Spleen (tissue), 11 donors: ENCODE data around the gene TADA1. TPM values are rescaled to one million over a fixed set of nuclear protein-coding genes. Genes with fewer than 3 reads are reported as not detected.

ENCODE experiments used
- DNase-seq: peaks from one replicate; pipeline ENCODE4 v3.0.0-alpha.2; 2020
- H3K27ac ChIP-seq, 8 donors: fragments of 200-600 bp; sonication (generic) in 7 of 8; 1 replicate in 4 of 8; 2 replicates in 4 of 8; pipeline versions ENCODE4 v1.5.0 to v1.8.0; 2016 to 2021; ENCODE audit warnings: inconsistent platforms in 4 of 8, mild to moderate bottlenecking in 4 of 8, moderate library complexity in 1 of 8
- H3K27me3 ChIP-seq, 7 donors: fragments of 200-600 bp; sonication (generic) in 6 of 7; replicated peaks in 1 of 7; 1 replicate in 4 of 7; 2 replicates in 3 of 7; pipeline versions ENCODE4 v1.5.0 to v1.8.0; 2016 to 2021; ENCODE audit warnings: inconsistent platforms in 3 of 7, mild to moderate bottlenecking in 1 of 7
- H3K36me3 ChIP-seq, 6 donors: fragments of 200-600 bp; sonication (generic) in 5 of 6; 1 replicate in 4 of 6; 2 replicates in 2 of 6; pipeline versions ENCODE4 v1.5.0 to v1.8.0; 2016 to 2021; ENCODE audit warnings: inconsistent platforms in 2 of 6
- H3K4me1 ChIP-seq, 6 donors: fragments of 200-600 bp; sonication (generic) in 5 of 6; 1 replicate in 3 of 6; 2 replicates in 3 of 6; pipeline versions ENCODE4 v1.5.0 to v1.8.0; 2016 to 2021; ENCODE audit warnings: inconsistent platforms in 3 of 6
- H3K4me3 ChIP-seq, 8 donors: fragments of 200-600 bp; sonication (generic) in 7 of 8; 1 replicate in 4 of 8; 2 replicates in 4 of 8; pipeline versions ENCODE4 v1.5.0 to v1.8.0; 2016 to 2021; ENCODE audit warnings: inconsistent platforms in 4 of 8, mild to moderate bottlenecking in 4 of 8, moderate library complexity in 2 of 8
- H3K9me3 ChIP-seq, 8 donors: fragments of 200-600 bp; sonication (generic) in 7 of 8; 1 replicate in 4 of 8; 2 replicates in 4 of 8; pipeline versions ENCODE4 v1.5.0 to v1.8.0; 2016 to 2021; ENCODE audit warnings: inconsistent platforms in 4 of 8
- CTCF ChIP-seq, 11 experiments: fragments of 200-600 bp in 7 of 11; fragments of 450-650 bp in 4 of 11; sonication (generic) in 4 of 11; IDR thresholded peaks in 8 of 11; conservative IDR thresholded peaks in 3 of 11; 1 replicate in 7 of 11; 2 replicates in 4 of 11; pipeline versions ENCODE4 v1.4.0 to v1.8.0; 2016 to 2021; ENCODE audit warnings: antibody characterized with exemption in 11 of 11, inconsistent platforms in 4 of 11, mild to moderate bottlenecking in 1 of 11
- POLR2A ChIP-seq, 3 donors: fragments of 450-650 bp; IDR thresholded peaks; one replicate each; pipeline ENCODE4 v1.5.1; 2017; ENCODE audit warnings: antibody characterized with exemption in 3 of 3, mild to moderate bottlenecking in 1 of 3
- POLR2AphosphoS5 ChIP-seq, 3 donors: sonication (generic); formaldehyde crosslinking; IDR thresholded peaks; one replicate each; pipeline ENCODE4 v1.5.1; 2017; ENCODE audit warnings: antibody characterized with exemption in 3 of 3
- whole genome bisulfite sequencing, 5 donors: extraction: QIAGEN DNeasy Blood & Tissue Kit in 3 of 5; methylation state at CpG; one replicate each; pipeline versions ENCODE4 v1.1.5 to v1.1.7; 2013 to 2018; 5-methylcytosine and 5-hydroxymethylcytosine counted together
- intact Hi-C: fragments of 100-400 bp; cut with DNase I; formaldehyde crosslinking; loops from one replicate; pipeline ENCODE4 v1.15.0; 2023; ENCODE audit warnings: low total_unique reads
- polyA plus RNA-seq, 3 donors: library from polyadenylated mRNA; stranded (reverse); fragments of 200-250 nt; gene quantifications; one replicate each; pipeline ENCODE4 v1.2.1, GENCODE V29; 2013
- total RNA-seq, 7 donors: library from RNA; depleted of rRNA in 3 of 7; stranded (reverse); fragments of >200 nt in 3 of 7; fragmentation: NEBNext Ultra II Directional in 4 of 7; extraction: Animal tissue kit (Norgen Biotek cat#: 25700) in 4 of 7; gene quantifications; one replicate each; pipeline versions ENCODE4 v1.1.0 to v1.2.1, GENCODE V29; 2016 to 2021
- donor health status: healthy with polysubstance abuse.
- donor health status: DM: no; HTN: no; CAD: no; lungs with moderate emphysema.
- donor health status: DM: no; HTN: no; CAD: no.
- donor health status: Bipolar disorder and iron deficiency.
- donor health status: healthy.
- donor health status: DM: no; HTN: no; CAD: no.
- donor health status: DM: yes; HTN: yes; CAD: no.

The TADA1 gene
- total and polyA plus RNA-seq, 10 donors = 8.6 to 15.7 (median 10.2) TPM

DNA sequence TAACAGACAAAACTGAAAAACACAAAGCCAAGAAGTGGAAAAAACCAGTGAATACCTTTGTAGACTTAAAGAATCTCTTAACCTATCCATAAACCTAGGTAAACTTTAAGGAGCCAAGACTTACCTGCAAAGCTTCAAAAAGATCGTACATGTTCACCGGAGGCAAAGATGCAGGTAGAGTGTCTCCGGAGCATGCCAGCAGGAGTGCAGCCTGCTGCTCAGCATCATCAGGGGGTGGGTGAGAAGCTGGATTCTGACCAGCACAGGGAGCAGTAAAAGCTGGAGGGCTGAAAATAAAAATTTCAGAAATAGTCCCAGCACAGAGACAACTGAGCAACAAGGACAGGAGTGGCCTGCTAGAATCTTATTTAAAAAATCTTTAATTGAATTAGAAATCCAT lies 18.1 kb downstream of the TADA1 start:
- TF ChIP-seq CTCF (IDR thresholded peaks at IDR 0.05 in 8 of 11, conservative IDR thresholded peaks at IDR 0.05 in 3 of 11) = no peak
- no peak for TF ChIP-seq POLR2A (IDR thresholded peaks at IDR 0.05)
- no peak for TF ChIP-seq POLR2AphosphoS5 (IDR thresholded peaks at IDR 0.05)
- Histone ChIP-seq H3K27me3 (no peaks in the 10 kb centered on the region), H3K27ac (no peak overlapping the region), H3K36me3 (peaks cover 0 to 100% (median 70%) of the 10 kb centered on the region in 6 donors), H3K4me1 (no peaks in the 10 kb centered on the region), H3K9me3 (no peaks in the 10 kb centered on the region), H3K4me3 (no peak overlapping the region)
- WGBS, 5 donors = 94 to 99% (median 95%) methylated on average over 3 of the region's 3 CpGs
- intact Hi-C loops = no loop called here
- no peak for DNase-seq

DNA sequence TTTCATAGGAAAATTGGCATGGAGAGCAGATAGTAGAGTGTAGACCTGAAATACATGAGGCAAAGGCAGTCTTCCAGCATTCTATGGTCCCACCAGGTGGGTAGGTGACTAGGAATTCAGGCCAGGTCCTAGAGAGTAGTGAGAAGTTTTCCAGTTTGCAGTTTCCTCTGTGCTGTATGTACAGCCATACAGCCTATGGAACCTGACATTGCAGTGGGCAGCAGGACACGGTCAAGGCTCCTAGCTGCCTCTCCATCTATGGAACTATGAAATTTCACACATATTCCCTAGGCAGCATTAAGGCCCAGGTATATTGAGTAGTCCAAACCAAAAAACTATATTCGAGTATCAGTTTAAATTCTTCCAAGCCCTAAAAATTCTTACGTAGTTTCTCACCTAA lies 20.5 kb downstream of the TADA1 start:
- no peak for DNase-seq
- Histone ChIP-seq H3K27me3 (no peaks in the 10 kb centered on the region), H3K4me3 (no peak overlapping the region), H3K9me3 (no peaks in the 10 kb centered on the region), H3K27ac (peak overlapping the region in 1 of 8 donors; percentile 12), H3K4me1 (peaks cover 0 to 15% (median 2%) of the 10 kb centered on the region in 6 donors), H3K36me3 (peaks cover 0 to 100% (median 73%) of the 10 kb centered on the region in 6 donors)
- intact Hi-C loops = no loop called here
- WGBS, 5 donors = 91 to 97% (median 93%) methylated on average over 3 of the region's 3 CpGs
- TF ChIP-seq POLR2A (IDR thresholded peaks at IDR 0.05) (no peak), POLR2AphosphoS5 (IDR thresholded peaks at IDR 0.05) (peak in 1 of 3 donors; percentile 6)

GRCh38 chr1:166852918-166853317 lies 23.1 kb downstream of the TADA1 start:
- peaks cover 5 to 100% (median 83%) of the 10 kb centered on the region in 6 donors for H3K36me3 ChIP-seq
- H3K27me3 ChIP-seq = no peaks in the 10 kb centered on the region
- no peaks in the 10 kb centered on the region for H3K9me3 ChIP-seq
- intact Hi-C loops = no loop called here
- DNase-seq = no peak
- no peak overlapping the region for H3K27ac ChIP-seq
- peaks cover 0 to 21% (median 4%) of the 10 kb centered on the region in 6 donors for H3K4me1 ChIP-seq
- 0 to 38% (median 3%) methylated on average over 1 of the region's 1 CpG for WGBS, 5 donors
- H3K4me3 ChIP-seq = no peak overlapping the region
- TF ChIP-seq CTCF (IDR thresholded peaks at IDR 0.05 in 8 of 11, conservative IDR thresholded peaks at IDR 0.05 in 3 of 11) (no peak), POLR2AphosphoS5 (IDR thresholded peaks at IDR 0.05) (no peak), POLR2A (IDR thresholded peaks at IDR 0.05) (no peak)

DNA sequence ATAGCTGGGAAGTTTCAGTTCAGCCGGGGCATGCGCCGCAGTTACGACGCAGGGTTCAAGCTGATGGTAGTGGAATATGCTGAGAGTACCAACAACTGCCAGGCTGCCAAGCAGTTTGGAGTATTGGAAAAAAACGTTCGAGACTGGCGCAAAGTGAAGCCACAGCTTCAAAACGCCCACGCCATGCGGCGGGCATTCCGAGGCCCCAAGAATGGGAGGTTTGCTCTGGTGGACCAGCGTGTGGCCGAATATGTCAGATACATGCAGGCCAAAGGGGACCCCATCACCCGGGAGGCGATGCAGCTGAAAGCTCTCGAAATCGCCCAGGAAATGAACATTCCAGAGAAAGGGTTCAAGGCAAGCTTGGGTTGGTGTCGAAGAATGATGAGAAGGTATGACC lies 26.9 kb downstream of the TADA1 start:
- Histone ChIP-seq H3K27me3 (no peaks in the 10 kb centered on the region), H3K9me3 (no peaks in the 10 kb centered on the region), H3K27ac (no peak overlapping the region), H3K4me1 (peaks cover 3 to 57% (median 17%) of the 10 kb centered on the region in 6 donors), H3K36me3 (peaks cover 5 to 100% (median 90%) of the 10 kb centered on the region in 6 donors), H3K4me3 (no peak overlapping the region)
- 96 to 98% (median 97%) methylated on average over 20 of the region's 20 CpGs for WGBS, 5 donors
- no peak for DNase-seq
- intact Hi-C loops = no loop called here
- TF ChIP-seq POLR2A (IDR thresholded peaks at IDR 0.05) (no peak), CTCF (IDR thresholded peaks at IDR 0.05 in 8 of 11, conservative IDR thresholded peaks at IDR 0.05 in 3 of 11) (no peak), POLR2AphosphoS5 (IDR thresholded peaks at IDR 0.05) (peak in 1 of 3 donors; percentile 16)

DNA sequence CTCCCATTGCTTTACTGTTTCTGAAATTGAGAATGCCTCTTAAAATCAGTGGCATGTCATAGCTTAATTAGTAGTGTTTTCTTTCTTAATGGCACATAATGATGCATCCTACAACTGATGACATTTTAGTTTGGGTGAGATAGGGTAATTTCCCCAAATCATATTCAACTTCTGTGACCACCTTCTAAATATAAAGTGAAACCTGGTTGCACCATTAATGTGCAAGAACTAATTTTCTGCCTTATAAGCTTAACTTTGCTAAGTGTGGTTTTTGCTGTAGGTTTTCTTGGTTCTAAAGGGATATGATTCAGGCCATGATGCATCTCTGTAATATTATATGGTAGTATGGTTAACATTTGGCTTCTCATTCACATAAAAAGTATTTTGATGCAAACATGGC lies 27.9 kb downstream of the TADA1 start:
- Histone ChIP-seq H3K27ac (no peak overlapping the region), H3K4me3 (no peak overlapping the region), H3K4me1 (peaks cover 3 to 66% (median 26%) of the 10 kb centered on the region in 6 donors), H3K9me3 (no peaks in the 10 kb centered on the region), H3K27me3 (no peaks in the 10 kb centered on the region), H3K36me3 (peaks cover 5 to 100% (median 93%) of the 10 kb centered on the region in 6 donors)
- intact Hi-C loops = no loop called here
- TF ChIP-seq CTCF (IDR thresholded peaks at IDR 0.05 in 8 of 11, conservative IDR thresholded peaks at IDR 0.05 in 3 of 11) = no peak
- DNase-seq = no peak
